ENCODE results near the gene RNF224. TPM values are rescaled to one million over a fixed set of nuclear protein-coding genes. Genes with fewer than 3 reads are reported as not detected.

RNF224 gene
- polyA plus RNA-seq, 1 of the 3 experiments (the other 2 are of a cell fraction): 0.03 TPM

GRCh38 chr9:137225699-137226331 lies 1.5 kb upstream of the RNF224 start:
- Histone ChIP-seq H2AFZ (ENCODE audit: low read depth) (no peak overlapping the region), H3K4me1 (ENCODE audit: control insufficient read depth in 1 of 2, insufficient read depth in 2 of 2, low read depth in 1 of 2, low read length in 1 of 2) (peaks cover 0 to 54% of the 10 kb centered on the region in 2 experiments; a peak in 1 of 4 replicates), H3K9me3 (no peaks in the 10 kb centered on the region), H3K36me3 (replicated peaks in 1 of 2; ENCODE audit: control insufficient read depth in 1 of 2, insufficient read depth in 2 of 2, low read length in 1 of 2) (no peaks in the 10 kb centered on the region), H3K79me2 (ENCODE audit: insufficient read depth) (no peaks in the 10 kb centered on the region), H4K20me1 (ENCODE audit: insufficient read depth) (no peaks in the 10 kb centered on the region), H3K27ac (ENCODE audit: low read depth in 2 of 2, low read length in 1 of 2) (no peak overlapping the region; a peak in 1 of 4 replicates), H3K9ac (no peak overlapping the region), H3F3A (replicated peaks; ENCODE audit: insufficient read depth) (peaks cover 16% of the 10 kb centered on the region), H3K27me3 (ENCODE audit: insufficient read depth) (no peaks in the 10 kb centered on the region), H3K9me2 (no peaks in the 10 kb centered on the region), H3K4me2 (no peak overlapping the region), H3K4me3 (ENCODE audit: low read depth in 2 of 2, low read length in 1 of 2) (no peak overlapping the region)
- DNase-seq: no peak
- TF ChIP-seq TAF1 (IDR thresholded peaks at IDR 0.05; ENCODE audit: borderline replicate concordance, low read depth, low read length) (no peak), RFX5 (IDR thresholded peaks at IDR 0.05; ENCODE audit: low read length) (no peak), MXI1 (IDR thresholded peaks at IDR 0.05; ENCODE audit: low read depth, low read length) (no peak), USF2 (IDR thresholded peaks at IDR 0.05; ENCODE audit: borderline replicate concordance, low read depth, low read length) (no peak), MAX (IDR thresholded peaks at IDR 0.05; ENCODE audit: low read depth) (no peak), REST (IDR thresholded peaks at IDR 0.05; ENCODE audit: low read depth, low read length) (no peak), FOXM1 (IDR thresholded peaks at IDR 0.05; ENCODE audit: low read depth) (no peak), SIN3A (IDR thresholded peaks at IDR 0.05; ENCODE audit: borderline replicate concordance, low read depth, low read length) (no peak), GABPA (IDR thresholded peaks at IDR 0.05; ENCODE audit: low read depth) (no peak), ZBTB33 (IDR thresholded peaks at IDR 0.05; ENCODE audit: borderline replicate concordance, low read depth) (no peak), MEF2A (IDR thresholded peaks at IDR 0.05; ENCODE audit: borderline replicate concordance, low read depth) (no peak), USF1 (IDR thresholded peaks at IDR 0.05; ENCODE audit: borderline replicate concordance, low read depth) (no peak), JUND (IDR thresholded peaks at IDR 0.05) (no peak)
- CTCF ChIA-PET: interaction anchor here (0.5 to 7.7 kb wide), 12 partner anchors 10 to 1134 kb away, joined by 3 to 95 read pairs (median 6); partner anchors contain the start of genes ANAPC2, DPP7, SAPCD2 and SSNA1
- 100% methylated on average over 1 of the region's 21 CpGs for WGBS (ENCODE audit: low lambda C conversion rate)
- POLR2A ChIA-PET: no interaction called here

Data from SK-N-SH (cell line).